Neural progenitor cell (in vitro differentiated cells): Measurements from ENCODE around the gene RARG. TPM values are rescaled to one million over a fixed set of nuclear protein-coding genes. Genes with fewer than 3 reads are reported as not detected.

Experiments
- DNase-seq: peaks from one replicate; pipeline ENCODE4 v3.0.0-alpha.2; 2016; ENCODE audit warnings: low spot score
- H2AFZ ChIP-seq: fragments of 200-600 bp; sonication (generic); replicated peaks from 2 replicates; pipeline ENCODE4 v1.6.1; 2016; ENCODE audit warnings: antibody characterized with exemption
- H3F3A ChIP-seq: fragments of 200-600 bp; sonication (generic); 2 replicates; pipeline ENCODE4 v1.6.1; 2016; ENCODE audit warnings: antibody characterized with exemption, low read depth
- H3K27ac ChIP-seq: fragments of 200-600 bp; sonication (generic); 2 replicates; pipeline ENCODE4 v1.5.1; 2016; ENCODE audit warnings: mild to moderate bottlenecking
- H3K27me3 ChIP-seq: fragments of 200-600 bp; sonication (generic); 2 replicates; pipeline ENCODE4 v1.6.1; 2016; ENCODE audit warnings: mild to moderate bottlenecking, moderate library complexity
- H3K36me3 ChIP-seq: fragments of 200-600 bp; sonication (generic); 2 replicates; pipeline ENCODE4 v1.5.1; 2016
- H3K4me1 ChIP-seq: fragments of 200-600 bp; sonication (generic); 2 replicates; pipeline ENCODE4 v1.6.1; 2016; ENCODE audit warnings: mixed run types
- H3K4me2 ChIP-seq: fragments of 200-600 bp; sonication (generic); 2 replicates; pipeline ENCODE4 v1.6.1; 2016
- H3K4me3 ChIP-seq: fragments of 200-600 bp; sonication (generic); 2 replicates; pipeline ENCODE4 v1.5.1; 2016
- H3K79me2 ChIP-seq: fragments of 200-600 bp; sonication (generic); 2 replicates; pipeline ENCODE4 v1.6.1; 2016; ENCODE audit warnings: low read depth
- H3K9ac ChIP-seq: fragments of 200-600 bp; sonication (generic); 2 replicates; pipeline ENCODE4 v1.6.1; 2016
- H3K9me3 ChIP-seq: fragments of 200-600 bp; sonication (generic); 2 replicates; pipeline ENCODE4 v1.5.1; 2016; ENCODE audit warnings: low read depth
- H4K20me1 ChIP-seq: fragments of 200-600 bp; sonication (generic); 2 replicates; pipeline ENCODE4 v1.6.1; 2016; ENCODE audit warnings: low read depth
- H3K27ac Mint-ChIP-seq: 3 replicates; pipeline ENCODE4 v1.8.0; 2021; ENCODE audit warnings: mixed read lengths
- H3K27me3 Mint-ChIP-seq: 2 replicates; pipeline ENCODE4 v1.8.0; 2022; ENCODE audit warnings: low read depth, mild to moderate bottlenecking, inconsistent platforms, moderate library complexity, mixed read lengths; ENCODE audit not compliant: insufficient read depth
- H3K36me3 Mint-ChIP-seq: 3 replicates; pipeline ENCODE4 v1.8.0; 2021; ENCODE audit warnings: mixed read lengths
- H3K4me1 Mint-ChIP-seq: 3 replicates; pipeline ENCODE4 v1.8.0; 2021; ENCODE audit warnings: mixed read lengths
- H3K4me3 Mint-ChIP-seq: 3 replicates; pipeline ENCODE4 v1.8.0; 2021; ENCODE audit warnings: mild to moderate bottlenecking, moderate library complexity, mixed read lengths
- H3K9me3 Mint-ChIP-seq: 3 replicates; pipeline ENCODE4 v1.8.0; 2020; ENCODE audit warnings: mixed read lengths
- CTCF ChIP-seq: fragments of 200-600 bp; sonication (generic); IDR thresholded peaks from 2 replicates; pipeline ENCODE4 v1.5.1; 2017; ENCODE audit warnings: antibody characterized with exemption, mild to moderate bottlenecking
- EZH2 ChIP-seq: fragments of 200-600 bp; sonication (generic); IDR thresholded peaks from 2 replicates; pipeline ENCODE4 v1.6.1; 2017; ENCODE audit warnings: antibody characterized with exemption, mild to moderate bottlenecking, moderate library complexity
- EZH2phosphoT487 ChIP-seq: fragments of 200-600 bp; sonication (generic); IDR thresholded peaks from 2 replicates; pipeline ENCODE4 v1.6.1; 2017; ENCODE audit warnings: antibody characterized with exemption
- total RNA-seq: library from RNA; depleted of rRNA; stranded (reverse); fragments of >200 nt; gene quantifications from 2 replicates; pipeline ENCODE4 v1.2.3, GENCODE V29; 2015; ENCODE audit warnings: low replicate concordance

The RARG gene
- total RNA-seq, 1 donor from 2014 or later, result 17.0 TPM

- Mint-ChIP-seq H3K36me3 (peaks cover 50% of the 10 kb centered on the region), H3K4me3 (no peak overlapping the region), H3K9me3 (no peaks in the 10 kb centered on the region), H3K27me3 (peaks cover 7% of the 10 kb centered on the region), H3K27ac (no peak overlapping the region), H3K4me1 (peaks cover 16% of the 10 kb centered on the region)
- peaks cover under 1% of the 10 kb centered on the region for H3K36me3 ChIP-seq
- no peak overlapping the region for H3K4me3 ChIP-seq
- no peak overlapping the region for H3K27ac ChIP-seq
- H3K79me2 ChIP-seq, result peaks cover 18% of the 10 kb centered on the region
- no peak overlapping the region for H2AFZ ChIP-seq
- H3K4me2 ChIP-seq, result no peak overlapping the region
- TF ChIP-seq EZH2phosphoT487 (no peak), CTCF (no peak), EZH2 (no peak)
- H3F3A ChIP-seq, result peaks cover 14% of the 10 kb centered on the region
- no peaks in the 10 kb centered on the region for H3K27me3 ChIP-seq
- H3K4me1 ChIP-seq, result peaks cover 13% of the 10 kb centered on the region
- no peaks in the 10 kb centered on the region for H3K9me3 ChIP-seq
- DNase-seq, result no peak
- no peak overlapping the region for H3K9ac ChIP-seq
- peaks cover 42% of the 10 kb centered on the region for H4K20me1 ChIP-seq
These were observed 44.7 kb downstream of the RARG start for GRCh38 chr12:53187145-53187899.

- Mint-ChIP-seq H3K4me3 (no peak overlapping the region), H3K4me1 (peaks cover 21% of the 10 kb centered on the region), H3K27me3 (peaks cover 4% of the 10 kb centered on the region), H3K27ac (no peak overlapping the region), H3K36me3 (peaks cover 53% of the 10 kb centered on the region), H3K9me3 (no peaks in the 10 kb centered on the region)
- Histone ChIP-seq H2AFZ (no peak overlapping the region), H3K4me2 (no peak overlapping the region), H3K9ac (no peak overlapping the region), H3K36me3 (peaks cover 5% of the 10 kb centered on the region), H3K79me2 (peaks cover 23% of the 10 kb centered on the region), H3K9me3 (no peaks in the 10 kb centered on the region), H3F3A (peaks cover 18% of the 10 kb centered on the region), H3K27me3 (no peaks in the 10 kb centered on the region), H3K4me1 (peaks cover 19% of the 10 kb centered on the region), H3K4me3 (no peak overlapping the region), H3K27ac (no peak overlapping the region), H4K20me1 (peaks cover 42% of the 10 kb centered on the region)
- no peak for DNase-seq
- no peak for TF ChIP-seq EZH2
- TF ChIP-seq CTCF, result no peak
- no peak for TF ChIP-seq EZH2phosphoT487
These were observed 45.3 kb downstream of the RARG start for GRCh38 chr12:53186745-53187144.

- H3K27ac Mint-ChIP-seq, result no peak overlapping the region
- H3K4me1 Mint-ChIP-seq, result peaks cover 28% of the 10 kb centered on the region
- no peaks in the 10 kb centered on the region for H3K9me3 Mint-ChIP-seq
- H3K4me2 ChIP-seq, result no peak overlapping the region
- no peak overlapping the region for H3K4me3 Mint-ChIP-seq
- peaks cover 22% of the 10 kb centered on the region for H3K4me1 ChIP-seq
- H3K4me3 ChIP-seq, result no peak overlapping the region
- H3F3A ChIP-seq, result peaks cover 29% of the 10 kb centered on the region
- TF ChIP-seq CTCF (no peak), EZH2phosphoT487 (no peak), EZH2 (no peak)
- no peak for DNase-seq
- peaks cover 7% of the 10 kb centered on the region for H3K27me3 Mint-ChIP-seq
- peaks cover 51% of the 10 kb centered on the region for H3K36me3 Mint-ChIP-seq
- H3K9ac ChIP-seq, result no peak overlapping the region
- no peak overlapping the region for H3K27ac ChIP-seq
- no peaks in the 10 kb centered on the region for H3K9me3 ChIP-seq
- peaks cover 36% of the 10 kb centered on the region for H4K20me1 ChIP-seq
- H3K27me3 ChIP-seq, result no peaks in the 10 kb centered on the region
- H3K79me2 ChIP-seq, result peaks cover 28% of the 10 kb centered on the region
- H2AFZ ChIP-seq, result no peak overlapping the region
- H3K36me3 ChIP-seq, result peaks cover 5% of the 10 kb centered on the region
These were observed 46.3 kb downstream of the RARG start for GRCh38 chr12:53185582-53186153.
